H1 (cell line): ENCODE measurements around the gene SOX14. TPM values are rescaled to one million over a fixed set of nuclear protein-coding genes. Genes with fewer than 3 reads are reported as not detected.

ENCODE experiments used
- CTCF ChIA-PET: fragments of 300-600 bp; sonication (Branson Sonifier 250); formaldehyde crosslinking; loops from one replicate; lab custom pipeline; 2021; ENCODE audit not compliant: partially characterized antibody; lab: Charles Lee
- POLR2A ChIA-PET: fragments of 300-600 bp; sonication (Branson Sonifier 250); formaldehyde crosslinking; loops from one replicate; lab custom pipeline; 2021; ENCODE audit warnings: inconsistent platforms; ENCODE audit not compliant: partially characterized antibody; lab: Charles Lee
- DNase-seq, 2 experiments: peaks; one replicate each; pipeline versions ENCODE4 v3.0.0 to v3.0.0-alpha.2; 2010 to 2022; ENCODE audit warnings: low spot score in 2 of 2, low read depth in 1 of 2, mixed read lengths in 1 of 2
- FAIRE-seq: peaks from 2 replicates; lab custom pipeline; 2011; peaks lifted over from hg19 to GRCh38; lab: Jason Lieb, UNC
- H2AFZ ChIP-seq: 2 replicates; pipeline ENCODE4 v1.8.1; 2012; ENCODE audit warnings: low read length, inconsistent platforms
- H2AK5ac ChIP-seq: 2 replicates; pipeline ENCODE4 v1.6.1; 2013; ENCODE audit warnings: low read depth, low read length
- H2BK120ac ChIP-seq: replicated peaks from 2 replicates; pipeline ENCODE3; 2013; ENCODE audit warnings: low read depth, low read length, inconsistent platforms
- H2BK12ac ChIP-seq: 2 replicates; pipeline ENCODE4 v1.6.1; 2013; ENCODE audit warnings: low read depth, low read length
- H2BK15ac ChIP-seq: 2 replicates; pipeline ENCODE4 v1.6.1; 2013; ENCODE audit warnings: low read length
- H2BK20ac ChIP-seq: 2 replicates; pipeline ENCODE4 v1.6.1; 2013; ENCODE audit warnings: low read length
- H2BK5ac ChIP-seq: 2 replicates; pipeline ENCODE4 v1.6.1; 2013; ENCODE audit warnings: low read depth, low read length
- H3K14ac ChIP-seq: 2 replicates; pipeline ENCODE4 v1.6.1; 2013; ENCODE audit warnings: inconsistent platforms; ENCODE audit not compliant: insufficient read length
- H3K18ac ChIP-seq: 2 replicates; pipeline ENCODE4 v1.6.1; 2013; ENCODE audit warnings: low read length; ENCODE audit errors: extremely low read depth
- H3K23ac ChIP-seq: 2 replicates; pipeline ENCODE4 v1.6.1; 2013; ENCODE audit warnings: inconsistent platforms; ENCODE audit not compliant: insufficient read length
- H3K23me2 ChIP-seq: 2 replicates; pipeline ENCODE4 v1.6.1; 2013; ENCODE audit warnings: low read depth, low read length
- H3K27ac ChIP-seq: 2 replicates; pipeline ENCODE4 v1.6.1; 2011; ENCODE audit warnings: low read depth, low read length, inconsistent platforms
- H3K27me3 ChIP-seq, 4 experiments: replicated peaks in 1 of 4; 1 replicate in 1 of 4; 2 replicates in 3 of 4; pipeline versions ENCODE4 v1.6.1 to v1.8.1; 2011 to 2013; ENCODE audit warnings: low read length in 3 of 4, mild to moderate bottlenecking in 3 of 4, inconsistent platforms in 2 of 4, mixed read lengths in 2 of 4, moderate library complexity in 1 of 4; ENCODE audit not compliant: control insufficient read depth in 3 of 4, insufficient read depth in 3 of 4; ENCODE audit errors: extremely low read depth in 1 of 4
- H3K36me3 ChIP-seq, 4 experiments: 2 replicates each; pipeline versions ENCODE4 v1.6.1 to v1.8.1; 2011 to 2013; ENCODE audit warnings: mild to moderate bottlenecking in 4 of 4, low read length in 3 of 4, moderate library complexity in 2 of 4, control low read depth in 1 of 4, inconsistent platforms in 1 of 4; ENCODE audit not compliant: insufficient read depth in 4 of 4, control insufficient read depth in 2 of 4
- H3K4ac ChIP-seq: replicated peaks from 2 replicates; pipeline ENCODE3; 2013; ENCODE audit warnings: low read length, low read depth, mixed read lengths, inconsistent platforms; ENCODE audit not compliant: insufficient read length
- H3K4me1 ChIP-seq, 4 experiments: replicated peaks in 1 of 4; 1 replicate in 1 of 4; 2 replicates in 3 of 4; pipeline versions ENCODE4 v1.6.1 to v1.8.1; 2011 to 2013; ENCODE audit warnings: low read length in 3 of 4, inconsistent platforms in 2 of 4, mixed read lengths in 1 of 4; ENCODE audit not compliant: insufficient read depth in 4 of 4, control insufficient read depth in 3 of 4
- H3K4me2 ChIP-seq, 2 experiments: 2 replicates each; pipeline versions ENCODE4 v1.6.1 to v1.8.1; 2011 to 2013; ENCODE audit warnings: low read depth in 2 of 2, low read length in 2 of 2, control low read depth in 1 of 2, inconsistent platforms in 1 of 2, mild to moderate bottlenecking in 1 of 2; ENCODE audit not compliant: insufficient read depth in 1 of 2
- H3K4me3 ChIP-seq, 4 experiments: fragments of 200-600, 300-600 bp in 1 of 4; sonication (generic), shearing (Covaris generic), sonication (Bioruptor Twin) in 1 of 4; 2 replicates each; pipeline versions ENCODE4 v1.5.1 to v1.8.1; 2011 to 2016; ENCODE audit warnings: low read length in 4 of 4, low read depth in 3 of 4, control low read depth in 2 of 4, inconsistent platforms in 2 of 4, mild to moderate bottlenecking in 2 of 4, mixed read lengths in 1 of 4, moderate library complexity in 1 of 4; ENCODE audit not compliant: insufficient read depth in 2 of 4; ENCODE audit errors: extremely low read depth in 1 of 4
- H3K56ac ChIP-seq: replicated peaks from 2 replicates; pipeline ENCODE3; 2013; ENCODE audit warnings: low read depth, mild to moderate bottlenecking, mixed read lengths, low read length, inconsistent platforms; ENCODE audit not compliant: insufficient read length
- H3K79me1 ChIP-seq: 2 replicates; pipeline ENCODE4 v1.6.1; 2013; ENCODE audit warnings: low read depth, low read length, control low read depth
- H3K79me2 ChIP-seq, 2 experiments: 2 replicates each; pipeline versions ENCODE4 v1.6.1 to v1.8.1; 2012 to 2013; ENCODE audit warnings: low read length in 2 of 2, mild to moderate bottlenecking in 2 of 2, inconsistent platforms in 1 of 2; ENCODE audit not compliant: insufficient read depth in 2 of 2, control insufficient read depth in 1 of 2
- H3K9ac ChIP-seq, 4 experiments: replicated peaks in 1 of 4; 1 replicate in 1 of 4; 2 replicates in 3 of 4; pipeline versions ENCODE4 v1.6.1 to v1.8.1; 2011 to 2013; ENCODE audit warnings: low read depth in 3 of 4, low read length in 3 of 4, control low read depth in 2 of 4, mild to moderate bottlenecking in 2 of 4, moderate library complexity in 2 of 4, inconsistent platforms in 1 of 4; ENCODE audit errors: extremely low read depth in 1 of 4
- H3K9me3 ChIP-seq, 2 experiments: 2 replicates each; pipeline versions ENCODE4 v1.6.1 to v1.8.1; 2012 to 2013; ENCODE audit warnings: mild to moderate bottlenecking in 2 of 2, moderate library complexity in 2 of 2, control low read depth in 1 of 2, inconsistent platforms in 1 of 2, low read depth in 1 of 2, low read length in 1 of 2, mixed read lengths in 1 of 2; ENCODE audit not compliant: insufficient read depth in 2 of 2
- H4K20me1 ChIP-seq, 2 experiments: replicated peaks in 1 of 2; 2 replicates each; pipeline versions ENCODE3 to v1.8.1; 2011 to 2013; ENCODE audit warnings: inconsistent platforms in 2 of 2, low read length in 2 of 2, mild to moderate bottlenecking in 1 of 2; ENCODE audit not compliant: insufficient read depth in 2 of 2, control insufficient read depth in 1 of 2
- H4K5ac ChIP-seq: 2 replicates; pipeline ENCODE4 v1.6.1; 2013; ENCODE audit warnings: low read length, low read depth, mixed read lengths, inconsistent platforms; ENCODE audit not compliant: insufficient read length
- H4K8ac ChIP-seq: 2 replicates; pipeline ENCODE4 v1.8.0; 2013; ENCODE audit warnings: mild to moderate bottlenecking, moderate library complexity, low read length, inconsistent platforms; ENCODE audit not compliant: insufficient read depth; ENCODE audit errors: extremely low read depth
- H4K91ac ChIP-seq: replicated peaks from 2 replicates; pipeline ENCODE3; 2013; ENCODE audit warnings: low read length, mixed read lengths, inconsistent platforms; ENCODE audit not compliant: insufficient read length
- E2F6 ChIP-seq: IDR thresholded peaks from 2 replicates; pipeline ENCODE4 v1.6.1; 2012; ENCODE audit warnings: inconsistent platforms
- EP300 ChIP-seq, 2 experiments: IDR thresholded peaks; 1 replicate in 1 of 2; 2 replicates in 1 of 2; pipeline ENCODE4 v1.6.1; 2011 to 2012; ENCODE audit warnings: low read depth in 2 of 2, low read length in 2 of 2, mild to moderate bottlenecking in 2 of 2, borderline replicate concordance in 1 of 2, inconsistent platforms in 1 of 2, moderate library complexity in 1 of 2
- KDM4A ChIP-seq: IDR thresholded peaks from one replicate; pipeline ENCODE4 v1.7.1; 2012; ENCODE audit warnings: low read depth, mild to moderate bottlenecking, moderate library complexity, low read length, inconsistent platforms; ENCODE audit not compliant: severe bottlenecking
- NRF1 ChIP-seq: IDR thresholded peaks from 2 replicates; pipeline ENCODE4 v1.6.1; 2011; ENCODE audit warnings: mild to moderate bottlenecking, low read depth, low read length, improper control_type of control experiment
- POLR2A ChIP-seq, 2 experiments: IDR thresholded peaks; 1 replicate in 1 of 2; 2 replicates in 1 of 2; pipeline ENCODE4 v1.6.1; 2011; ENCODE audit warnings: low read depth in 2 of 2, low read length in 2 of 2, mild to moderate bottlenecking in 2 of 2; ENCODE audit errors: control extremely low read depth in 1 of 2
- RNF2 ChIP-seq: fragments of 200-900, 300-1000 bp; sonication (generic); IDR thresholded peaks from 2 replicates; pipeline ENCODE4 v1.7.1; 2016; ENCODE audit warnings: borderline replicate concordance, low read depth, mild to moderate bottlenecking, antibody characterized with exemption, low read length; ENCODE audit not compliant: poor library complexity, severe bottlenecking; ENCODE audit errors: missing control alignments
- SAP30 ChIP-seq: fragments of 300-600 bp; sonication (generic); IDR thresholded peaks from 2 replicates; pipeline ENCODE4 v1.7.1; 2012; ENCODE audit warnings: low read length, moderate library complexity, mild to moderate bottlenecking, inconsistent platforms; ENCODE audit not compliant: insufficient read depth, insufficient replicate concordance
- SUZ12 ChIP-seq: fragments of 200-600 bp; sonication (generic); IDR thresholded peaks from 2 replicates; pipeline ENCODE4 v1.6.1; 2012; ENCODE audit warnings: mild to moderate bottlenecking, inconsistent platforms, low read length, moderate library complexity, mixed read lengths
- TAF1 ChIP-seq: IDR thresholded peaks from 2 replicates; pipeline ENCODE4 v1.6.1; 2011; ENCODE audit warnings: mild to moderate bottlenecking, low read depth, low read length
- TEAD4 ChIP-seq: IDR thresholded peaks from 2 replicates; pipeline ENCODE4 v1.6.1; 2012; ENCODE audit warnings: low read depth, low read length, inconsistent platforms, mixed read lengths
- WGBS, 2 experiments: shearing (Covaris generic) in 1 of 2; methylation state at CpG; one replicate each; pipeline versions ENCODE4 v1.1.6 to v1.1.7; 2013 to 2015; ENCODE audit warnings: low lambda C conversion rate in 2 of 2, mixed read lengths in 2 of 2, inconsistent platforms in 1 of 2, low coverage in 1 of 2, missing lambda C conversion rate in 1 of 2; ENCODE audit not compliant: insufficient replicate concordance in 2 of 2, insufficient coverage in 1 of 2, insufficient read length in 1 of 2; ENCODE audit errors: extremely low coverage in 1 of 2, missing lambda C conversion rate in 1 of 2; 5-methylcytosine and 5-hydroxymethylcytosine counted together
- polyA plus RNA-seq, 7 experiments: library from polyadenylated mRNA; depleted of rRNA in 3 of 7; stranded (reverse) in 5 of 7; unstranded in 2 of 7; fragments of >200 nt in 5 of 7; fragments of 200-250 nt in 2 of 7; gene quantifications; 1 replicate in 5 of 7; 2 replicates in 1 of 7; 4 replicates in 1 of 7; pipeline versions ENCODE4 v1.2.1 to v1.2.3, GENCODE V29; 2011 to 2013; ENCODE audit warnings: missing spikeins in 2 of 7, mixed read lengths in 2 of 7
- total RNA-seq: library from RNA; stranded (reverse); fragmentation: NEBNext Ultra II Directional; extraction: Animal tissue kit (Norgen Biotek cat#: 25700); gene quantifications from 2 replicates; pipeline ENCODE4 v1.2.1, GENCODE V29; 2021

Gene SOX14
- total and polyA plus RNA-seq, 2 of the 8 experiments (the other 6 are each of a cell fraction or from before 2014, with no cell fraction given): 0.03 to 0.50 TPM

GRCh38 chr3:137766041-137766875 is 2.1 kb downstream of the SOX14 start:
- H3K23ac ChIP-seq: no peak overlapping the region
- no peak overlapping the region for H2BK15ac ChIP-seq
- H3K4me2 ChIP-seq: peak overlapping the region; percentile 67 to 82
- H4K20me1 ChIP-seq: peaks cover 22% of the 10 kb centered on the region in 2 experiments
- POLR2A ChIA-PET: no interaction called here
- H4K91ac ChIP-seq: no peak overlapping the region
- no peak overlapping the region for H3K56ac ChIP-seq
- WGBS, 2 experiments: 1% methylated on average over 21 of the region's 21 CpGs; no CpG with 5 or more reads in 1 of the 2 experiments
- no peak overlapping the region for H3K27ac ChIP-seq
- no peak overlapping the region for H4K8ac ChIP-seq
- H3K14ac ChIP-seq: no peak overlapping the region
- CTCF ChIA-PET: no interaction called here
- H2BK120ac ChIP-seq: no peak overlapping the region
- H2BK12ac ChIP-seq: peak overlapping the region; percentile 98; the same call in 1 of the 2 replicates
- peaks cover 22 to 82% (median 60%) of the 10 kb centered on the region in 4 experiments for H3K4me1 ChIP-seq
- no peak overlapping the region for H3K9ac ChIP-seq
- H2BK5ac ChIP-seq: no peak overlapping the region
- H3K79me1 ChIP-seq: no peaks in the 10 kb centered on the region
- H3K18ac ChIP-seq: no peak overlapping the region
- FAIRE-seq (peak; percentile 75), DNase-seq (peak in 1 of 2 experiments; percentile 64)
- no peaks in the 10 kb centered on the region for H3K9me3 ChIP-seq
- no peaks in the 10 kb centered on the region for H3K79me2 ChIP-seq
- H3K36me3 ChIP-seq: peaks cover 0 to 2% (median 0%) of the 10 kb centered on the region in 4 experiments; a peak in 1 of 8 replicates
- peak overlapping the region; percentile 27; the same call in 1 of the 2 replicates for H2BK20ac ChIP-seq
- H3K23me2 ChIP-seq: peaks cover 16% of the 10 kb centered on the region; the same call in 1 of the 2 replicates
- H2AFZ ChIP-seq: no peak overlapping the region
- peak overlapping the region; percentile 29 for H3K4ac ChIP-seq
- peak overlapping the region in 3 of 4 experiments; percentile 20 to 56 (median 24); a peak in 4 of 8 replicates for H3K4me3 ChIP-seq
- H4K5ac ChIP-seq: no peak overlapping the region
- H3K27me3 ChIP-seq: peaks cover 84 to 100% (median 96%) of the 10 kb centered on the region in 4 experiments
- H2AK5ac ChIP-seq: no peak overlapping the region
- TF ChIP-seq SAP30 (no peak), NRF1 (no peak), TEAD4 (0 out of 2 replicates have a peak, but pooled peaks have one; percentile 6), RNF2 (peak; percentile 87), EP300 (IDR thresholded peaks at IDR 0.05; ENCODE audit: borderline replicate concordance in 1 of 2, low read depth in 2 of 2, low read length in 2 of 2) (no peak), KDM4A (no peak), SUZ12 (peak; percentile 35; the same call in 1 of the 2 replicates), POLR2A (IDR thresholded peaks at IDR 0.05; ENCODE audit: control extremely low read depth in 1 of 2, low read depth in 2 of 2, low read length in 2 of 2) (no peak), TAF1 (no peak), E2F6 (no peak)
